Activated CD4-positive, alpha-beta T cell treated with anti-CD3 and anti-CD28 coated beads for 24 hours (primary cell): Measurements from ENCODE around the gene PURA.
A peak's percentile ranks its signal among the peaks of the same experiment; 100 is the strongest.

ENCODE experiments used
- DNase-seq, 2 donors: peaks; one replicate each; pipeline ENCODE4 v3.0.0-alpha.2; 2020; ENCODE audit warnings: low read depth in 2 of 2

Gene PURA

GRCh38 chr5:140109759-140110645 is 3.9 kb upstream of the PURA start:
- no peak for DNase-seq

DNA sequence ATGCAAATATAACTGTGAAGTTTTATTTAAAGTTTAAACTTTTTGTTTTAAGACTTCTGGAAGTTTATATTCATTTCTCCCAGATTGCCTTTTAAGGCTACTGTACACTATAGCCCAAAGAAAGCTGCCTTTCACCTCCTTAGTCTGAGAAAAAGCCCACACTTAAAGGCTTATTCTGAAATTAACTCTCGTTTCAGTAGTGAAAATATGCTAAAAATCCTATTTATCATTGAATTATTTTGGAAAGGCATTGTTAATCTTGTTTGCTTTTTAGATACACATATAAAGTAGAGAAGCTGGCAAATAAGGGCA is 3.3 kb upstream of the PURA start:
- DNase-seq = no peak

GRCh38 chr5:140111011-140111858 is 2.7 kb upstream of the PURA start:
- no peak for DNase-seq

- DNase-seq = no peak
Measured at GRCh38 chr5:140111859-140112551, 1.9 kb upstream of the PURA start.

GRCh38 chr5:140112685-140113179 is 1.2 kb upstream of the PURA start:
- no peak for DNase-seq

DNA sequence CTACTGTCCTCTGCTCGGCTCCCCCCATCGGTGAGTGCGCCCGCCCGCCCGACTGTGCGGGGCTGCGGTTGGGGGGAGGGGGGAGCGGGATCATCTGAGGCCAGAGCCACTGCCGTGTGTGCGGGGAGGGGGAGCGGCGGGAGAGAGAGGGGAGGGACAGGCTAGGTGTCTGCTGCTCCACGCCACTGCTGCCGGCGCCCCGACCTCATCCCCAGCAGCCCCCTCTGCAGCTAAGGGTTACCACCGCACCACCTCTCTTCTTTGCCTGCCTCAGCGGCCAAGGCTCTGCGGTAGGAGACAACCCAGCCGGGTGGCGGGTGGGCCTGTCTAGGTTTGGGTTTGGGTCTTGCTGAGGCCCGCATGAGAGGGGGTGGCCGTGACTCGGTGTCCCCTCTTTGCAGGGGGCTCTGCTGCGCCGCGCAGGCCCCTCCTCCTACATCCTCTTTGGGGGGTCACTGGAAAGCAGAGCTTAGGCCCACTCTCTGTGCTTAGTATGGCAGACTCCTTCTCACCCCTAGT is 670 bp upstream of the PURA start:
- DNase-seq = peak in 1 of 2 donors; percentile 6

DNA sequence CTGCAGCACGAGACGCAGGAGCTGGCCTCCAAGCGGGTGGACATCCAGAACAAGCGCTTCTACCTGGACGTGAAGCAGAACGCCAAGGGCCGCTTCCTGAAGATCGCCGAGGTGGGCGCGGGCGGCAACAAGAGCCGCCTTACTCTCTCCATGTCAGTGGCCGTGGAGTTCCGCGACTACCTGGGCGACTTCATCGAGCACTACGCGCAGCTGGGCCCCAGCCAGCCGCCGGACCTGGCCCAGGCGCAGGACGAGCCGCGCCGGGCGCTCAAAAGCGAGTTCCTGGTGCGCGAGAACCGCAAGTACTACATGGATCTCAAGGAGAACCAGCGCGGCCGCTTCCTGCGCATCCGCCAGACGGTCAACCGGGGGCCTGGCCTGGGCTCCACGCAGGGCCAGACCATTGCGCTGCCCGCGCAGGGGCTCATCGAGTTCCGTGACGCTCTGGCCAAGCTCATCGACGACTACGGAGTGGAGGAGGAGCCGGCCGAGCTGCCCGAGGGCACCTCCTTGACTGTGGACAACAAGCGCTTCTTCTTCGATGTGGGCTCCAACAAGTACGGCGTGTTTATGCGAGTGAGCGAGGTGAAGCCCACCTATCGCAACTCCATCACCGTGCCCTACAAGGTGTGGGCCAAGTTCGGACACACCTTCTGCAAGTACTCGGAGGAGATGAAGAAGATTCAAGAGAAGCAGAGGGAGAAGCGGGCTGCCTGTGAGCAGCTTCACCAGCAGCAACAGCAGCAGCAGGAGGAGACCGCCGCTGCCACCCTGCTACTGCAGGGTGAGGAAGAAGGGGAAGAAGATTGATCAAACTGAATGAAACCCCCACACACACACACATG is 654 bp downstream of the PURA start:
- peak in 1 of 2 donors; percentile 19 for DNase-seq

DNA sequence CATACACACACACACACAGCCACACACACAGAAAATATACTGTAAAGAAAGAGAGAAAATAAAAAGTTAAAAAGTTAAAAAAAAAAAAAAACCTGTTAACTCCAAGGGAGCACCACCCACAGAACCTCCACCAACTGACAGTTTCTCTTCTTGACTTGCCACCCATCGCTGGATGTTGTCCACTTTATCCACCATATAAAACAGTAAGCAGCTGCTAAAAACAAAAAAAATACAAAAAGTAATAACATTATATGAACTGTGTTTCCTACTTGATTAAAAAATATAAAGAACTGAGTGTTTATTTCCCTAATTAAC is 1.2 kb downstream of the PURA start:
- DNase-seq = no peak

GRCh38 chr5:140116716-140117115 is 2.8 kb downstream of the PURA start:
- no peak for DNase-seq

DNA sequence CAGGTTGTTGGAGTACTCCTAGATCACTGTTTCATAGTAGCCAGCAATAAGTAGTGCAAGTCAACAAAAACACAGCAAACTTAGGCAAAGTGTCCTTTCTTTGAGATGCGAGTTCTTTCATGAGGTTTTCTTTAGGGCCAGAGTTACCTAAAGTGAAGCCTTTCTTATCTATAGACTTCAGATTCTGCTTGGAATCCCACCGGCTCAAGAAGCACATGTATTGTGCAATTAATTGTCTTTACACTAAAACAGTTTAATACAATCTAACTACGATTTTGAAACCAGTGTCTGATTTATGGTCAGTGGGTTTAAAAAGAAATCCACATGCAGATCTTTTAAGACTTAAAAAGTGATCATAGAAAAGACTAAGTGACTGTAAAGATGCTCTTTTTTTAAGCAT is 3.6 kb downstream of the PURA start:
- no peak for DNase-seq

GRCh38 chr5:140118302-140118936 is 4.5 kb downstream of the PURA start:
- DNase-seq = no peak

GRCh38 chr5:140125637-140126036 is 11.7 kb downstream of the PURA start, which contains the start of gene IGIP:
Gene IGIP, plus strand, starts transcription at chr5:140125937. Its CDS starts 2,540 bp downstream, at chr5:140128477.
- DNase-seq = no peak

DNA sequence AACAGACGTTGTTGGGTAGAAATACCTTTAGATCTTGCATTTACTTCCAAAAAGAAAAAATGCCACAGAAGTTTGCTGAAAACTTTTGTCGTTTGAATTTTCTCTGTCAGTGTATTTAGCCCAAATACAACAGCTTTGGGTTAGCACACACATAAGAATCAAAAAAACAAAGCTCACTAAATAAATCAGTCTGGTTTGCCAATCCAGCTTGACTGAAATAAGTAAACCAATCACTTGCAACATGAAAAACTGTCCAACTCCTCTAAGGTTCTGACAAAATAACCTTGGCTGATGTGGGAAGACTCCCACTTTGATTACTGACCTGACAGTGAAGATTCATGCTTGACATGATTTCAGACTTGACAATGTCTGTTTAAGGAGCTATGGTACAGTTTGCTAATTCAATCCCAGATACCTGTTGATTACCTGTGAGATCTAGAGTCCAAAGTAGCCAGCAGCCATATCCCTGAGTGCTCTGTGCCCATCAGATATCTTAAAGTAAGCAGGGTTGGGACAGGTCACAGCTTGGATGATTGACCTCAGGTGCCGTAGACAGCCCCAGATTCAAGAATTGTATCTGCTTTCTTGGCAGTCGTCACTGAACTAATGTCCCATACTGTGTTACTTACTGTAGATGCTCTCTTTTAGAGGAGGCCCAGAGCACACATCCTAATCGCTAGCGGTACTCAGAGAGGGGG is 12.6 kb downstream of the PURA start:
- no peak for DNase-seq

DNA sequence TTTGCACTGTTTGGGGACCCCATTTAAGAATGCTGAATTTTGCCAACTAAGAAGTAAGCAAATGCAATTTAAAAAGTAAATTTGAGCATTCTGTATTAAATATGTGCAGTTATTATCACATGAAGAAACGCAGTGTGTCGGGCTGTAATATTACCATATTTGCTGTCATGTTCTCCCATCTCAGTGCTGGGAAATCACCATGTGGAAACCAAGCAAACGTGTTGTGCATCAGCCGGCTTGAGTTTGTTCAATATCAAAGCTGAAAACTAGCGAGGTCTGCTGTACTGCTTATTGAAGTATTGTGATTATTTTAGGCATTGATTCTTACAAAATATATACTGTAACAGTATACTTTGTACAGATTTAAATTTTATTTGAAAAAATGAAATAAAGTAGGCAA is 14.5 kb downstream of the PURA start:
- no peak for DNase-seq

DNA sequence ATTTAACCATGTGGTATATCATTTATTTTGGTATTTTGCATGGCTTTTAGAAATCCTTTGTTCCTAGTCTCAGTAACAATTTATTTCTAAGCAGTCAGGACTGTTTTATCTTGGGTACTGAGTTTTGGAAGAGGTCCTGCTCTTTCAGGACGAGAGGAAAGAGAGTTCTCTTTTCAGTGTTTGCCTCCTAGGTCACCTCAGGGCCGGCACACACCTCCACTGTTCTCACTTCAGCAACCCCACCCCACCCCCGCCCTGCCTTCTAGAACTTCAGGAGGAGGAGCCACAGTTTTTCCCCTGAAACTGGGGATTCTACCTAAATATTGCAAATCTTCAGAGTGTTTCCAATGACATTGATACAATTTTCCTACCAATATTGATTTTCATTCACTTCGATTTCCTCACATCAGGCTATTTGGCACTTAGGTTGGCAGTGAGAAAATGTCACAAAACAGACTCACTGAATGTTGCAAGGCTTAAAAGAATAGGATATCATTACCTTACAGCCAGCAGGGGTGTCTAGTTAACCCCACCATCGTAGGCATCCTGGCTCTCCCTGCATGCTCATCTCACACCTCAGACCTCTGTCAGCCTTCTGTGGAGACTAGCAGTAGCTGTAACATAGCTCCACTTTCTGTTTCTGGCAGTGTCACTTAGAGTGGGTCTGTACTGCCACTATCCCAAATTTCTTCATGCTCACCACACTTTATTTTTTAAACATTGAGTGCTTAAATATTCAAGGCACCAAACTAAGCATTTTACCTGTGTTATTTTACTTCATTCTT is 17.2 kb downstream of the PURA start:
- DNase-seq = no peak

DNA sequence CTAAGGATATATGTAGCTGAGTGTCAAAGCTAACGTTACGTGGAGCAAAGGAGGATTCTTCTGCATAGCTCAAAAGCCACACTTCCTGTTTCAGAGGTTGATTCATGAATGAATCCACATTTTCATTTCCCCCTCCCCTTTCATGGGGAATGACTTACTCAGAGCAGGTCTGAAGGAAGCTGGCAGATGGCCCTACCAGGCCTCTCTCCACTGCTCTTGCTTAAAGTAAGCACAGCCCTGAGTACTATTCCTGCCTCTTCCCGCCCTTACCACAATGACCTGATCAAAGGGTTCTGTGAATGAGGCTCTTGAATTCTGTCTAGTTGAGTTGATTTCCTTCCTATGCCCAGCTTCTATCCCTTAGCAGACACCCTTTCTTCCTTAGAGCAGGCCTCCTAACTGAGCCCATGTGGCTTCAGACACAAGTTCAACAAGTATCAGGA is 18.1 kb downstream of the PURA start:
- DNase-seq = no peak

DNA sequence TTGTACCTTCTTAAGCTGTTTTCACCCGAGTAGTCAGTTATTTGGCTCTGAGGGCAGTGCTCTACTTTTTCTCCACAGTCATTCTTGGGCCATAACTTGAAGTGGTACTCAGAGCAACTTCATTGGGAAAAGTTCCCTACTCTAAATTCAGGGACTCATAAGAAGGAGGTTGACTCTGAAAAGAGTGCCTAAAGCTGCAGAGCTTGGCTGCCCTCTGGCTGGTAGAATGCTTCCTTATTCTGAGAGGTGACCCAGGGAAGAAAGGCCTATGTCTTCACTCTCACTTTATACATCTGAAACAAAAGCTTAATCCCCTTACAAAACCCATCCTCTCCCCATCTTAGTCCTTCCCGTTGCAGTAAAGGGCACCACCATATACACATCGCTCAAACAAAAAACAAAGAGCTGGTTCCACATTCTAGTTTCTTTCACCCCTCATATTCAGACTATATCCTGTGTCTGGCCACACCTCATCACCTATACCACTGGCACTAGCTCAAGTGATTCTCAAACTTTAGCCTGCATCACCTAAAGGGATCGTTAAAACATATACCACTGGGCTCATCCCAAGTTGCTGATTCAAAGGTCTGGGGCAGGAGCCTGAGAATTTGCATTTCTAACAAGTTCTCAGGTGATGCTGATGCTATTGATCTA is 19.7 kb downstream of the PURA start:
- DNase-seq = no peak

DNA sequence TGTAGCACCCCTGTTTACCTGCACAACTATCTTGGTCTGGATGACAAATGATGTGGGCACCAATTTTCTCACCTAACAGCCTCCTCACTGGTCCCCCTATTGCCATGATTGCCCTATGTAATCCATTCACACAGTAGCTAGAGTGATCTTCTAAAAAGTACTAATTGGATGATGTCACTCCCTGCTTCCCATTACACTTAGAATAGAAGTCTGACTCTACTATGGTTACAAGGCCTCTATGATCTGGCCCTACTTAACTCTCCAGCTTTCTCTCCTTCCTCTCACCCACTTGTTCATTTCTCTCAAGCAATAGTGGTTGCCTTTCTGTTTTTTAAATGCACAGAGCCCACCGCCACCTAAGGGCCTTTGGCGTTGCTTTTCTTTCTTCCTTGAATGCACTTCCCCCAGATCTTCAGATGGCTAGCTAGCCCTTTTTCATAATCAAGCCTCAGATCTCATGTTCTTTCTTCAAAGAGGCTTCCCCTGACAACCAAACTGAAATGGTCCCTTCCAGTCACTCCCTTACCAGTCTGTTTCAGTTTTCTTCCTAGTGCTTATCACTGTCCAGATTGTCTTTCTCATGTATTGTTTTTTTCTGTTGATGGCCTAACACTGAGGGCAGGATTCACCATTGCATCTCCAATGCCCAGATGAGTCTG is 20.5 kb downstream of the PURA start:
- DNase-seq = no peak
